GM10266 (cell line): ENCODE measurements around the gene ATP2B2.

Experiments
- DNase-seq: peaks from one replicate; pipeline ENCODE4 v3.0.0; 2012; ENCODE audit errors: extremely low spot score
- CTCF ChIP-seq: IDR thresholded peaks from 2 replicates; pipeline ENCODE4 v1.5.1; 2012; ENCODE audit warnings: mild to moderate bottlenecking, low read depth; ENCODE audit not compliant: control insufficient read depth, insufficient read depth; ENCODE audit errors: missing control alignments

Gene ATP2B2

DNA sequence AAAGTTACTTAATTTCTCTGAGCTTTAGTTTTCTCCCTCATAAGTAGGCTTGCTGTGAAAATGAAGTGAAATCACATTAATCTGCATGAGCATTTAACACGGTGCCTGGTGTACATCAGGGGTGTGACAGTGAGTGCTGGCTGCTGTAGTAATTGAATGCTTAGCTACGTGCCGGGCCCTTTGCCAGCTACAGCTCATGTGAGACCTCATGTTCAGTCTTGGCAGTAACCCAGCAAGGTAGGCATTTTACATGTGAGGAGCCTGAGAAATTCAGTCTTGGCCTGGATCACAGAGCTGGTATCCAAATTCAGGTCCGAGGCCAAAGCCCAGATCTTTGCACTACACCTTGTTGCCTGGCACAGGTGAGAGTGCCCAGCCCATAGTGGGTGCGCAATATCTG lies 221.7 kb downstream of the ATP2B2 start:
- no peak for DNase-seq
- TF ChIP-seq CTCF, result no peak

DNA sequence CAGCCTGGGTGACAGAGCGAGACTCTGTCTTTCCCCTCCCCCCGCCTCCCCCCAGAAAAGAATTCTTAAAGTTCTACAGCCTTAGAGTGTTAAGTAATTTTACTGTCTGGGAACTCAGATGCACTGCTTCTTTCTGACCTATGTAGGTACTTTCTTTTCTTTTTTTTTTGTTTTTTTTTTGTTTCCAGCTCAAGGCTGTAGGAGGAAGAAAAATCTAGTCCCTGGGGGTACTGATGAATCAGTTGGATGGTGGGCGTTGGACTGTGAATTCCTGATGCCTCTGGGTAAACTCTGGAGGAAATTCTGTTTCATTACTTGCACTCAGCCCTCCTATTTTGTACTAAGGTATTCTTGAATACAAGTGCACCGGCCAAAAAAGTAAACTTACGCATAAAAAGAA lies 223.4 kb downstream of the ATP2B2 start:
- no peak for DNase-seq
- no peak for TF ChIP-seq CTCF

GRCh38 chr3:10280571-10280970 lies 224.8 kb downstream of the ATP2B2 start:
- no peak for TF ChIP-seq CTCF
- no peak for DNase-seq

DNA sequence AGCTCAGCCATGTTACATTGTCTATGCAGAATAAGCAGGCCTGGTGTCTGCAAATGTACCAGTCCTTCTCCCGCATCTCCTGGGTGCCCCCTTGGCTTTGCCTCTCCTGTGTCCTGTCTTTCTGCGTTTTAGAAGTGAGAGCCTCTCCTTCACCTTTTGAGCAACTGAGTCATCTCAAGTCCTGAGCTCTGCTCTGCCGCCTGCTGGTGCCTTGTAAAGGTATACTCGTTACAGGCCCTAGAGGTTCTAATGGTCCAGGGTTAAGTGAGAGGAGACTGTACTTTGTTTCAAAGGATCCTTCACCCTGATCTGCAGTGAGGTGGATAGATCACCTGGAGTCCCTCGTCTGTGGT lies 225.2 kb downstream of the ATP2B2 start:
- no peak for DNase-seq
- TF ChIP-seq CTCF, result no peak

GRCh38 chr3:10279384-10280176 lies 225.8 kb downstream of the ATP2B2 start:
- TF ChIP-seq CTCF, result no peak
- DNase-seq, result no peak

- TF ChIP-seq CTCF, result no peak
- no peak for DNase-seq
Measured at GRCh38 chr3:10278501-10278900, 226.9 kb downstream of the ATP2B2 start.

- no peak for DNase-seq
- no peak for TF ChIP-seq CTCF
Measured at GRCh38 chr3:10277115-10277625, 228.2 kb downstream of the ATP2B2 start.
